ENCODE measurements around the gene CACNA2D4. TPM values are rescaled to one million over a fixed set of nuclear protein-coding genes. Genes with fewer than 3 reads are reported as not detected.

CACNA2D4 gene
- total RNA-seq, 1 donor from 2014 or later = 7.0 TPM

GRCh38 chr12:1830981-1831963 lies 87.2 kb downstream of the CACNA2D4 start:
- Histone ChIP-seq H3K9me3 (no peaks in the 10 kb centered on the region), H3K27ac (no peak overlapping the region), H3K4me1 (no peaks in the 10 kb centered on the region), H3K27me3 (ENCODE audit: low read depth) (peaks cover 54% of the 10 kb centered on the region), H3K4me3 (no peak overlapping the region), H3K36me3 (no peaks in the 10 kb centered on the region)
- ATAC-seq = peak; percentile 89 to 93
- intact Hi-C loops (cut with DNase I) = no loop called here
- DNase-seq = peak; percentile 83
- TF ChIP-seq CTCF (IDR thresholded peaks at IDR 0.05) = no peak

- H3K27ac ChIP-seq = no peak overlapping the region
- H3K27me3 ChIP-seq (ENCODE audit: low read depth) = peaks cover 52% of the 10 kb centered on the region
- intact Hi-C loops (cut with DNase I) = no loop called here
- ATAC-seq (no peak), DNase-seq (peak; percentile 21)
- H3K36me3 ChIP-seq = no peaks in the 10 kb centered on the region
- H3K4me3 ChIP-seq = no peak overlapping the region
- no peaks in the 10 kb centered on the region for H3K9me3 ChIP-seq
- no peaks in the 10 kb centered on the region for H3K4me1 ChIP-seq
- TF ChIP-seq CTCF (IDR thresholded peaks at IDR 0.05) = no peak
These were observed 88.0 kb downstream of the CACNA2D4 start for GRCh38 chr12:1830401-1830845.

- Histone ChIP-seq H3K4me1 (no peaks in the 10 kb centered on the region), H3K36me3 (no peaks in the 10 kb centered on the region), H3K27me3 (ENCODE audit: low read depth) (peaks cover 48% of the 10 kb centered on the region), H3K4me3 (no peak overlapping the region), H3K27ac (no peak overlapping the region), H3K9me3 (no peaks in the 10 kb centered on the region)
- DNase-seq (peak; percentile 40), ATAC-seq (no peak)
- no peak for TF ChIP-seq CTCF (IDR thresholded peaks at IDR 0.05)
- intact Hi-C loops (cut with DNase I) = no loop called here
These were observed 89.0 kb downstream of the CACNA2D4 start for GRCh38 chr12:1829306-1829900.

- ATAC-seq (no peak), DNase-seq (peak; percentile 11)
- no peaks in the 10 kb centered on the region for H3K36me3 ChIP-seq
- H3K4me1 ChIP-seq = no peaks in the 10 kb centered on the region
- H3K27me3 ChIP-seq (ENCODE audit: low read depth) = peaks cover 48% of the 10 kb centered on the region
- no peak for TF ChIP-seq CTCF (IDR thresholded peaks at IDR 0.05)
- no peaks in the 10 kb centered on the region for H3K9me3 ChIP-seq
- H3K27ac ChIP-seq = no peak overlapping the region
- intact Hi-C loops (cut with DNase I) = no loop called here
- H3K4me3 ChIP-seq = no peak overlapping the region
These were observed 89.6 kb downstream of the CACNA2D4 start for GRCh38 chr12:1828856-1829255.

- Histone ChIP-seq H3K4me3 (no peak overlapping the region), H3K27me3 (ENCODE audit: low read depth) (peaks cover 53% of the 10 kb centered on the region), H3K4me1 (no peaks in the 10 kb centered on the region), H3K36me3 (no peaks in the 10 kb centered on the region), H3K9me3 (no peaks in the 10 kb centered on the region), H3K27ac (no peak overlapping the region)
- no peak for TF ChIP-seq CTCF (IDR thresholded peaks at IDR 0.05)
- intact Hi-C loops (cut with DNase I) = no loop called here
- DNase-seq (peak; percentile 37), ATAC-seq (no peak)
These were observed 90.3 kb downstream of the CACNA2D4 start for GRCh38 chr12:1827826-1828805.
